DND-41 (cell line): ENCODE data around the gene CCSAP.

ENCODE experiments used
- CTCF ChIP-seq: IDR thresholded peaks from 2 replicates; pipeline ENCODE4 v1.5.1; 2012; ENCODE audit warnings: borderline replicate concordance, low read length, moderate library complexity, mild to moderate bottlenecking; ENCODE audit not compliant: poor library complexity, severe bottlenecking; ENCODE audit errors: extremely low read depth
- EZH2 ChIP-seq: IDR thresholded peaks from 3 replicates; pipeline ENCODE4 v1.6.1; 2012; ENCODE audit warnings: borderline replicate concordance, low read depth, mild to moderate bottlenecking, moderate library complexity, low read length, inconsistent platforms; ENCODE audit not compliant: severe bottlenecking

GRCh38 chr1:229376521-229376920, 33.7 kb upstream of the CCSAP start:
- no peak for TF ChIP-seq CTCF
- no peak for TF ChIP-seq EZH2
